Measurements from ENCODE around the gene RELB.

RELB gene

DNA sequence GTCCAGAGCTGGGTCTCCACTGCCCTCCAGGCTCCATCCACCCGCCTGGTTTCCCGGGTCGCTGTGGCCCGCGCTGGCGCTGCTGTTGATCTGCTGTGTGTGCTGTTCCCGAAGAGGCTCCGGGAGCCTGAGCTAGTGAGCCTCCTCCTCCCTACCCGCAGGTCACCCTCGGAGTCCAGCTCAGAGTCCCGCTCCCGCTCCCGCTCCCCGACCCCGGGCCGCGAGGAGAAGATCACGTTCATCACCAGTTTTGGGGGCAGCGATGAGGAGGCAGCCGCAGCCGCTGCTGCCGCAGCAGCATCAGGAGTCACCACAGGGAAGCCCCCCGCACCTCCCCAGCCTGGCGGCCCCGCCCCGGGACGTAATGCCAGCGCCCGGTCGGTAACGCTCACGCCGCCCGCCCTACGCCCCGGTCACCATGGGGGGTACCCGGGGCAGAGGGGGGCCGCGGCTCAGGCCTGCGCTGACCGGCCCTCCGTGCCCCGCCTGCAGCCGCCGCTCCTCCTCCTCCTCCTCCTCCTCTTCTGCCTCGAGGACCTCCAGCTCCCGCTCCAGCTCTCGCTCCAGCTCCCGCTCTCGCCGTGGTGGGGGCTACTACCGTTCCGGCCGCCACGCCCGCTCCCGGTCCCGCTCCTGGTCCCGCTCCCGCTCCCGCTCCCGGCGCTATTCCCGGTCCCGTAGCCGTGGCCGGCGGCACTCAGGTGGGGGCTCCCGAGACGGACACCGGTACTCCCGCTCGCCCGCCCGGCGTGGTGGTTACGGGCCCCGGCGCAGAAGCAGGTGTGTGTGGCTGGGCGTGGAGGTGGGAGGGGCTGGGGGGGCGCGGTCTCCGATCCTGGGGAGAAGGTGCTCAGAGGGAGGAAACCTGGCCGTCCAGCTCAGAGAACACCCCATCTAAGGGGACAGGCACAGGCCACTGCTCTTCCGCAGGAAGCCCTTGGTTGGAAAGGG is 62.9 kb downstream of the RELB start:
- DNase-seq = no peak

DNA sequence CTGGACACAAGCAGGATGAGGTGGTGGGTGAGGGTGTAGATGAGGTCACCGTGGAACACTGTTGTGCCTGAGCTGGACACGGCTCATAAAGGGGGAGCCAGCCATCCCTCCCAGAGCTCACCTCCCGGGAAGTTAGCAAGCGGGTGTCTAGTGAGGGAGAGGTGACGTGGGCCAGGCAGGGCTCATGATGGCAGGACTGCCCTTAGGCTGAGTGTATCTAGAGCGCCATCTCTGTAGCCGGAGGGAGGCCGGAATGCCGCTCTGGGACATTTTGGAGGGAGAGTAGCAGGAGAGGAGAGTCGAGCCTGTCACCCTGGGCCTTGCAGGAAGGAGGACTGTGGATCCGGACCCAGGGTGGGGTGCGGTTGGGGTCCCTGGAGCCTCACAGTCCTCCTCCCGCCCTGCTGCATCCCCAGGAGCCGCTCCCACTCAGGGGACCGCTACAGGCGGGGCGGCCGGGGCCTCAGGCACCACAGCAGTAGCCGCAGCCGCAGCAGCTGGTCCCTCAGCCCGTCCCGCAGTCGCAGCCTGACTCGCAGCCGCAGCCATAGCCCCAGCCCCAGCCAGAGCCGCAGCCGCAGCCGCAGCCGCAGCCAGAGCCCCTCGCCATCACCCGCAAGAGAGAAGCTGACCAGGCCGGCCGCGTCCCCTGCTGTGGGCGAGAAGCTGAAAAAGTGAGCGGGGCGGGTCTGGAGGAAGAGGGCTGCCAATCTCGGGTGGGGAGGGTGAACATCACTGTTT is 65.8 kb downstream of the RELB start:
- DNase-seq = no peak

DNA sequence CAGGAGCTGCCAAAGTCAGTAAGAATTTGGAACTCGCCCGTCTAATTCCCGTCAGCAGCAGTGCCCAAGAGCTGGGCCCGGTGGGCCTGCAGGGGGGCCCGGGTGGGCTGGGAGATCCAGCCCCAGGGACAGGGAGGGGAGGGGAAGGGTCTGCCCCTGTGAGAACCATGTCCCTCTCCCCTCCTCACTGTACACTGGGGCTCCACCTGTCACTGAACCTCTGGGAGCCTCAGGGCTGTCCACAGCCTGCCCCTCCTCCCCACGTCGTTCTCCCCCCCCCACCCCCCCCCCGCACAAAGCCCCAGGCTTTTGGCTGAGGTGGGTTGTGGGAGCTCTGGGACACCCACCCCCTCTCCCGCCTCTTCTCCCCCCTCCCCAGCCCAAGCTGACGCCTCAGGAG is 66.8 kb downstream of the RELB start:
- no peak for DNase-seq

DNA sequence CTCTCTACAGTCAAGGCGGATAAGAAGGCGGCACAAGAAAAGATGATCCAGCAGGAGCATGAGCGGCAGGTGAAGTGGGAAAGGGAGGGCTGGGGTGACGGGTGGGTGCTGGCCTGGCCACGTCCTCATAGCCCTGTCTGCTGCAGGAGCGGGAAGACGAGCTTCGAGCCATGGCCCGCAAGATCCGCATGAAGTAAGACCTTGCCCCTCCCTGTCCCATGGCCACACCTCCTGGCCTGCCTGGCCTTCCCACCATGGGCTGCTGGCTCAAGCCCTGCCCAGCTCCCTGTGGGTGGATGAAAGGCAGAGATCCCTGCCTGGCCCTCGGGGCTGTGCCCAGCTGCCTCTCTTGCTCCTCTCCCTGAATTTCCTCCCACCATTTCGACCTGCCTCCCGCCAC is 67.8 kb downstream of the RELB start:
- DNase-seq = no peak

DNA sequence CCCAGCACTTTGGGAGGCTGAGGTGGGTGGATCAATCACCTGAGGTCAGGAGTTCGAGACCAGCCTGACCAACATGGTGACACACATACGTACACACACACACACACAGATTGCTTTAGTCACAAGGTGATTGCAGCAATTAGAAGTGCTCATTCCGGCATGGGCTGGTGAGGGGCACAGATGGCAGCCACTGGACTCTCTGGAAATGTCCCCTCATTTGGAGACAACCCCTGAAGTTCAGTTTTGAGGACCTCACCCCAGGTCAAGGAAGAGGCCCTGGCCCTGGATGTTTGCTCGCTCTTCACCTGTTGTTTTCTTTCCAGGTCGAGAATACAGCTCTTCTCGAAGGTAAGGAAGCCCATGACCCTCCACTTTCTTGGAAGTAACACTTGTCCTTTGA is 69.0 kb downstream of the RELB start:
- no peak for DNase-seq

DNA sequence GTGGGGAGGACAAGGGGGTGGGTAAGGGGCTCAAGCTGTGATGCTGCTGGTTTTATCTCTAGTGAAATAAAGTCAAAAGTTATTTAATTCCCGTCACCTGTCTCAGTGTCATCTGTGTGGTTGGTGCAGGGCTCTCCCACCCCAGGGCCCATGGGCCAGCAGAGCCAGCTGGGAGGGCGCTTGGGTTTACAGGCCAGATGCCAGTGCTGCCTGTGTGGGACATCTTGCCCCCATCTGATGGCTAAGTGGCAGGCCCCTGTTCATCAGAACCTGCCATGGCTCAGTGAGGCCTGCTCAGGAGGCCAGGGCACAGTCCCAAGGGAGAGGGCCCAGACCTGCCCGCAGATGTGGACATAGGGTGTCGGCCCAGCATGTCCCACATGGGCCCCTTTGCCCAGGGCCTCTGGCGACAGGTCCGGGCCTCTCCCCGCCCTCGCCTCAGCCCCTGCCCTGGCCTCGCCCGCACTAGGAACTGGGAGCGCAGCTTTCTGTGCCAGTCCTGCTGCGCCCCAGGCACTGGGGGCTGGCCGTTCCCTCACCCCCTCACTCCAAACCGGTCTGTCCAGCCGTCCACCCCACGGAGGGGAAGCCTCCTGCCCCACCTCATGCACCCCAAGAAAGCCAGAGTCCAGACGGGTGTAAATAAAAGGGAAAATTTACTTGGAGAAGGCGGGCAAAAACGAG is 69.7 kb downstream of the RELB start:
- no peak for DNase-seq

DNA sequence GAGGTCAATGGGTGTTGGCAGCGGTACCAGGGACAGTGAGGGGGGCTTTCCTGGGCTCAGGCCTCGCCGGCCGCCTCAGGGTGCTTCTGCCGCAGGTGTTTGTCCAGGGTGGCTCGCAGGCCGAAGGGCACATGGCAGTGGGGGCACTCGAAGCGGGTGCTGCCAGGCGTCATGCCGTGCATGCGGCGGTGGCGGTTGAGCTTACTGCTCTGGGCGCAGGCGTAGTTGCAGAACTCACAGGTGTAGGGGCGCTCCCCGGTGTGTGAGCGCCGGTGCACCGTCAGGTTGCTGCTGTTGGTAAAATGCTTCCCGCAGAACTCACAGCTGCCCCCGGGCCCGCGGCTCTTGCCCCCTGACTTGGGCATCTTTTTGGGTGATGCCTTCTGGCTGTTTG is 70.3 kb downstream of the RELB start:
- no peak for DNase-seq

DNA sequence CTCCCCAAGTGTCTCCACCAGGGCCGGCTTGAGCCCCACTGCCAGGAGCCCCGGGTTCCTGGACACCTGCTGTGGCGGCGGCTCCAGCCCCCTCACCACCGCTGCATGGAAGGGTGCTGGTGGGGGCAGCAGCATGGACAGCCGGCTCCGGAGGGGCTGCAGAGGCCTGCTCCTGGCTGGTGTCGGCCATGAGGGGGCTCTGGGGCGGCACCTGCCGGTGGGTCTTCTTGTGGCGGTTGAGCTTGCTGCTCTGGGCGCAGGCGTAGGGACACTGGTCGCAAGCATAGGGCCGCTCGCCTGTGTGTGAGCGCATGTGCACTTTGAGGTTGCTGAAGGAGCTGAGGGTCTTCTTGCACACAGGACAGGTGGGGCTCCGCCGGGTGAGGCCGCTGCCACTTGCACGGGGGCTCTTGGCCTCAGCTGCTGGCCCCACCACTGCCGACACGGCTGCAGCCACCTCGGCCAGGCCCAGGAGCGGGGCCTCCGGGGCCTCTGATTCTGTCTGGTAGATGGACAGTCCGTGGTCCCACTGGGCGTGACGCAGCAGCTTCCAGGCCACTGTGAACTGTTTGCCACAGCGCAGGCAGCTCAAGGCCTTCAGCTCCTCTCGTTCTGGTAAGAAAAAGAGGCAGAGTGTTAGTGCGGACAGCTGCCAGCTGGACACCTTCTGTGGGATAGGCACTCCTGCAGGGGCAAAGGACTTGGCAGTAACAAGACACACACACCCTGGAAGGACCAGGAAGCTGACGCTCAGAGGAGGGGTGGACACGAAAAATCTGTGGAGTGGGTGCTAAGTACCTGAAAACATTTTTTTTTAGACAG is 70.9 kb downstream of the RELB start:
- no peak for DNase-seq

DNA sequence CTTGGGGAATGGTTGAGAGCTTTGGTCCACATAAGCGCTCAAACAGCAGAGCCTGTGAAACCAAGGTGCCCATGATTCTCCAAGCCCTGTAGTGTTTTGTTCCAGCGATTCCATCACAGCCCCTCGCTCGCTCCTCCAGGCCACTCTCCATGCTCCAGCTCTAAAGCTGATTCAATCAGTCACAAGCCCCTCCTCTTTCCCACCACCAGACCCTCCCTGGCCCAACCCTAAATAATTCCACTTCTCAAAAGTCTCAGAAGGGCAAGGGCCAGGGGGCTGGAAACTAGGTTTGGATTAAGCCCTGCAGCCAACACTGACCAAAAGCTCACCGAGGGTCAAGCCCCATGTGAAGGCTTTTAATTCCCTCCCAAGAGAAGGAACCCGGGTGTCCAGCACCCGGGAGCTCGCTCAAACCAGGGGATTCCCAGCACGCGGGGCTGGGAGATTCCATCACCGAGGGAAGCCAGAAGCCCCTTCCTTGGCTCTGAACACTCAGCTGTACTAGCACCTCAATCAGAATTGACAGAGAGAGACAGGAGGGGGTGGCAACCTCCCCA is 73.6 kb downstream of the RELB start:
- no peak for DNase-seq

DNA sequence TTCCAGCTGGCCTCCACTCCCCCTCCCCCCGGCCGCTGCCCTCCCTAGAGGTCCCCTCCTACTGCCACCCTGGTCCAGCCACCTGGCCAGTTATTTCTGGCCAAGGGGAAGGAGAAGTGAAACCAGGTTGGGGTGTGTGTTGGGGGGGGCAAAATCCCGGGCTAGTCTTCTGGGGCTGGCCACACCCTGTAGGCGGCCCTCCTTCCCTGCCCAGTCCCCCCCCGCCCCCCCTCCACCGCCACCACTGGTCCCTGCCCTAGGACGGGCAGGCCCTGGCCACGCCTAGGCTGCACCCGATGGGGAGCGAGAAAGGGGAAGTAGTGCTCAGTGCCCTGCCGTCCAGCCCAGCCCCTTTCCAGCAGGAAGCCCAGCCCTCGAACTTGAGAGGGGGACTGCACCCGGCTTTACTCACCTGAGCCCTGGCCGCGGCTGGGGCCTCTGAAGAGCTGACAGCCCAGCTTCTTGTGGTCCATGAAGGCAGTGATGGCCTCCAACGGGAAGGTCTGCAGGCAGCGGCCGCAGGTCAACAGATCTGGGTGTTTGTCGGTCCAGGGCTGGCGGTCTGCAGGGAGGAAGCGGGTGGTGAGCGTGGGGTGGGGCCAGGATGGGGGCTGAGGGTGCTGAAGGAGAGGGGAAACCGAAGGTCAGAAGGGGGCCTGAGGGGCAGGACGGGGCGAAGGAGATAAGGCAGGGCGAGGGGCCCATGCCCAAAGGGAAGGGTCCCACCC is 74.2 kb downstream of the RELB start:
- peak; percentile 36 for DNase-seq

DNA sequence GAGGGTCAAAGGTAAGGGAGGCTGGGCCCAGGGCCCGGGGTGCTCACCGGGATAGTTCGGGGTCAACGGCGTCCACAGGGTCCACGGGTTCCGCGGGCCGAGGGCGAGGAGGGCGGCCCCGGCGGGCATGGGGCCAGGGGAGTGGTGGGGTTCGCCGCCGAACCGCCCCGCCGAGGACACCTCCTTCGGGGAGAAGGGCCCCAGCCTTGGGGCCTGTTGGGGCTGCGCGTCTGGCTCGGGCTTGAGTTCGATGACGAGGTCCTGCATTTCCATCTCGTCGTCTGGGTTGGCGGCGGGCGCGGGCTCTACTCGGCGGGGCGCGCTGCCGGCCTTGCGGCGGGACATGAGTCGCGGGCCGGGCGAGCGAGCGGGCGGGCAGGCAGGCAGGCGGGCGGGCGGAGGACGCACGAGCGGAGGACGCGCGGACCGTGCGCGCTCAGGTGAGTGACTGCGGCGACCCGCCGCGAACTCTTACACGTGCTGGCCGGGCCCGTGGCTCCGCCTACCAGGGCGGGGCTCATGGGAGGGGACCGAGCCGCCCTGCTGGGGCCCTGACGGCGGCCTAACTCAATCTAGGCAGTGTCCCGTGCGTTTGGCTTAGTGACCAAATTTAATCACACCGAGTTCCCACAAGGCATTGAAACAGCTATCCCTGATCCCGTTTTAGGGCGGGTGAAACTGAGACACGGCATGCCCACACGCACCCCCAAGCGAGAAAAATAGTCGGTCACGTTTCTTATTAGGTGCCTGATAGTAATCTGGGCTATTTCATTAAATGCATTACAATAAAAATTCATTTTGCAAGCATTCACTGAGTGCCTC is 75.0 kb downstream of the RELB start, which contains the start of gene ZNF296:
TSS of gene ZNF296 (minus strand) at position 450 of the 822 bp plus-strand sequence. CDS start at position 345, 105 bp downstream.
- DNase-seq = no peak

DNA sequence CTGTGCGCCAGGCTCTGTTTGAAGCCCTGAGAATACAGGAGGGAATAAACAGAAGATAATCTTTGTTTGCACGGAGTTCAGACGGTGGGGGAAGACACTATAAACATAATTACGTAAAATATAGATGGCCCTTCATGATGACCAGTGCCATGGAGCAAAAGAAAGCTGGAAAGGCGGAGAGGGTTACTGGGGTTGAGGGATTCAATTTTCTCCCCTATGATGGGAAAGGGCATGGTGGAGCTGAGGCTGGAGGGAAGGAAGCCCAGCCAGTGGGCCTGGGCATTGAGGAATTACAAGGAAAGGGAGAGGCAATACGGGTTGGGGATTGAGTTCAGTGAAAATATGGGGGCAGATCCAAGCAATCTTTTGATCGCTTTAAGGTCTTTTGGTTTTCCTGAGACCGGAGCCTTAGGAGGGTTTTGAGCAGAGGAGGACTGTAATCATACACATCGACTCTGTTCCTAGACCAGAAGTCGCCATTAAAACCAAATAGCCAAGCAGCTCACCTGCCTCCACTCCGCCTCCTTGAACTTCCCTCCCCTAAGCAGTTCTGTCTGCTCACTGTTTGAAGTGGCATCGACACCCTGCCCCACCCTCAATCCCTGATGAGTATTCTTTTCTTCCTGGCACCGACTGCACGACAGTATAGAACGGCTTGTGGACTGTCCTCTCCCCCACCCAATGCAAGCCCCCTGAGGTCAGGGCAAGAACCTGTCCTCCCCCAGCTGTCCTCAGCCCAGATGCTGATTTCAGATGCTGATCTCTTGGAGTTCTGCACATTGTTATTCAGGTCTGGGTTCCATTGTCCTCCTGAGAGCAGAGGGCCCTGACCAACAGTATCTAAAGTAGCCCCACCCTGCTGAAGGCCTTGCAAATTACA is 75.8 kb downstream of the RELB start:
- no peak for DNase-seq

DNA sequence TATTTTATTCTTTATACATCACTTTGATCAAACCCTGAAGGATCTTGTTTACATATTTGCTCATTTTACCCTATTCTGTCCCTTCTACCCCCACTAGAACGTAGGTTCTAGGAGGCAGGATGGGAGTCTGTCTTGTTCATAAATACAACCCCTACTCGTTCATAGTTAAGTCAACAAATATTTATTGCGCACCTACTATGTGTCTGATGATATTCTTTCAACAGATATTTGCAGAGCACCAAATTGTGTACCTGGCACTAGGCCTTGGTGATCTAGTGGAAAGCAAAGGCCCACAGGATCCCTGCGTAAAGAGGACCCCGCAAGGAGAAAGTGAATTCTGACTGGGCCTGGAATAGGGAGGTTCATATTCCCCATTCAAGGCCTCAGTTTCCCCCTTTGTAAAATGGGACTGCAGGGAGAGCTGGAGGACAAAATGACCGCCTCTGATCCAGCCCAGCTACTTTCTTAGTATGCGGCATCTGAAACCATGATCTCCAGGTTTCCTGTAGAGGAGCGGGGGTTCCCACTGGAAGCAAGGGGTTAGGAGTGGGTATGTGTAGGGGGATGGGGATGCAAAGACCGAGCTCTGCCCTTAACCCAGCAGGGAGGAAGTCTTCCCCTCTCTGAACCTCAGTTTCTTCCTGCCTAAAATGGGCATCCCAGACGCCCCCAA is 77.3 kb downstream of the RELB start:
- DNase-seq = no peak

DNA sequence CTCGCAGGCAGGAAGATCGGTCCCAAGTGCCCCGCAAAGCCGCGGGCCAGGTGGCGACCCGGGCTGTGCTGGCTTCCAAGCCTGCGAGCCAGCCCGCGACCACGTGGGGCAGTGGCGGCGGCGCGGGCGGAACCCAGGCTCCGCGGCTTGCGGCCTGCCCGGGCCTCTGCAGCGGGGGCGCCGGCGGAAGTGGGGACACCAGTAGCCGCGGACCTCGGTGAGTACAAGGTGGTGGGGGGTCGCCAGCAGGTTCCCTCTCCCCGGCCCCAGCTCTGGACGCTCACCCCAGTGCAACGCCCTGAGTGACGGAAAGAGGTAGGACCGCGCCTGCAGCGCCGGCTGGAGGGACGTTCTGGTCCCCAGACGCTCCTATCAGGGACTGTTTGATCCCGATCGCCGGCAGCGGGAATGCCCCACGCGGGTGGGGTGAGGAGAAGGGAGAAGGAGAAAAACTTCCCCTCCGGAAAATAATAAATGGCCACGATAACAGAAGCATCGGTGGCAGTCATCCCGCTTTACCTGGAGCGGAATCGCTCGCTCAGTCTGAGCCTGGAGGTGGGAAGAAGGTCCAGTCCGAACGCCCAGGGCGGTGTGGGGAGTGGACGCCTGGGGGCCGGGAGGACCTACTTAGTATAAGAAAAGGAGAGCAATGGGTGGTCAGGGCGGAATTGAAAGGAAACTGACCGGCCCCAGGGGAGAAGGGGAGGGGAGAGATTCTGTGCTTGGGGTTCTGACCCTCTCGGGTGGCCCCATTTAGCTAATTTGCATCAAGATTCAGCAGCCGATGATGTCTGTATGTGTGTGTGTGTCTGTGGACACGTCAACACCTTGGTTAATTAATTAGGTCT is 78.0 kb downstream of the RELB start, which contains the start of gene GEMIN7:
TSS of gene GEMIN7 (plus strand) at position 198 of the 848 bp plus-strand sequence. CDS start 10,855 bp downstream, outside the sequence.
- DNase-seq = peak; percentile 58

DNA sequence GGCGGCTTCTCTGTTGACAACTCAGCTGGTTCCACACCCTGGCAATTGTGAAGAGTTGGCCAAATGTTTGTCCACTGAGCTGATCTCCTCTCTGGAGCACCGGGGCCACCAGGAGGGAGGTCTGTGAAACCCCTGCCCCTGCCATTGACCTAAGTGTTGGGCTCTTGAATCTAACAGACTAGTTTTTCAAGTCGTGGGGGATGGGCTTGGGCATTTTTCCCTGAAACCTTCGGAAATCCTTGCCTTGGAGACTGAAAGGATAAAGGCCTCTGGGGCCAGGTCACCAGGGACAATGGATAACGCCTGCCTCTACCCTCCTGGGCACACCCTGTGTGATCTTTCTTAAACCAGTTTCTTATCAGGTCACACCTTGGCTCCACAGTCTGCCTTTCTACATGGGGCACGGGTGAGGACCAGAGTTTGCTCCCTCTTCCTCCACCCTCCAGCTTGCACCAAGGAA is 78.7 kb downstream of the RELB start:
- DNase-seq = no peak

DNA sequence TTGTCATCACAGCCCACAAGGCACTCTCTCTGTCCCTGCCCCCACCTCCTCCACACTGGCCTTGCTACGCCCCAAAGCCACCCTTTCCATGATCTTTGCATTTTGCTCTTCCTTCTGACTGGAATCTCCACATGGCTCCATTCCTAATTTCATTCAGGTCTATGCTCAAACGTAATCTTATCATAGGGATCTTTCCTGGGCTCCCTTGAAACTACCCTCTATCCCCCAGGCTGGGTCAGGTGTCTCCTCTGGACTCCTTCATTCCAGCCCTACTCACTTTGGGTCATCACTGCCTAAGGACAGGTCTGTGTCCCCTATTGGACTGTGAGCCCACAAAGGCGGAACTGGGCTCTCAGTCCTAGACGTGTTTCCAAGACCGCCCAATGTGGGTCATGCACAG is 80.9 kb downstream of the RELB start:
- DNase-seq = no peak

DNA sequence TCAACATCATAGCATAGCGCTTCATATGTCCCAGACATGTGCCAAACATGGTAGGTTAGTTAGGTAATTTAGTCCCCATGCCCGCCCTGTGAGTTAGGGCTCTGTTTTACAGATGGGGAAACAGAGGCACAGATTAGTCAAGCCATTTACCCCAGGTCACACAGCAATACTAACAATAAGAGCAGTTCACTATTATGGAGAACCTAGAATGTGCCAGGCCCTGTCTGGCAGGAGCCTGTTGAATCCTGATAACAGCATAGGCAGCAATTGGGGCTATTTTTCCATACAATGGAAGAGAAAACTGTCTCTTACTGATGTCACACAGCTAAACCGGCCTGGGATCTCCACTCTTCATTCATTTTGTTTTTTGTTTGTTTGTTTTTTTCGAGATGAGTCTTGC is 85.2 kb downstream of the RELB start:
- no peak for DNase-seq

DNA sequence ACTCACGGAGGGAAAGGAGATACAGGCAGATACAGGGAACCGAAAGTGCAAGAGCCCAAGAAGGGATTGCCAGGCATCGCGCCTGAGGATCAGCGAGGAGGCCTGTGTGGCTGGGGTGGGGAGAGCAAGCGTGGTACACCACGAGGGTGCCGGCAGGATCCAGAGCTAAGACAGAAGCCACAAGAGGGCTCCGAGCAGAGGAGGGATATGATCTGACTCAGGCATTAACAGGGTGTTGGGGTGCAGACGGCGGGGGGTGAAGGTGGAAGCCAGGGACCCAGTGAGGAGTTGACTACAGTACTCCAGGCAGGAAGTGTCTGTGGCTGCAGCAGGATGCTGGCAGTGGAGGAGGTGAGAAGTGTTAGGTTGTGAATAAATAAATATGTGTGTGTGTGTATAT is 86.3 kb downstream of the RELB start:
- DNase-seq = no peak
